RPMI7951 (cell line): Measurements from ENCODE around the gene PLXDC2. TPM values are rescaled to one million over a fixed set of nuclear protein-coding genes. Genes with fewer than 3 reads are reported as not detected.
"Not testable (repeated sequence)": the region's sequence is repeated elsewhere in the genome, so short reads cannot be mapped to it uniquely, and the experiment has no call there.

Source experiments
- DNase-seq: peaks from one replicate; pipeline ENCODE4 v3.0.0-alpha.2; 2012; ENCODE audit warnings: low read depth
- total RNA-seq: library from RNA; depleted of rRNA; stranded (reverse); fragments of >200 nt; shearing (Covaris generic); gene quantifications from 2 replicates; pipeline ENCODE4 v1.2.3, GENCODE V29; 2014

Gene PLXDC2
- total RNA-seq, 1 experiment from 2014 or later: 0.24 TPM

DNA sequence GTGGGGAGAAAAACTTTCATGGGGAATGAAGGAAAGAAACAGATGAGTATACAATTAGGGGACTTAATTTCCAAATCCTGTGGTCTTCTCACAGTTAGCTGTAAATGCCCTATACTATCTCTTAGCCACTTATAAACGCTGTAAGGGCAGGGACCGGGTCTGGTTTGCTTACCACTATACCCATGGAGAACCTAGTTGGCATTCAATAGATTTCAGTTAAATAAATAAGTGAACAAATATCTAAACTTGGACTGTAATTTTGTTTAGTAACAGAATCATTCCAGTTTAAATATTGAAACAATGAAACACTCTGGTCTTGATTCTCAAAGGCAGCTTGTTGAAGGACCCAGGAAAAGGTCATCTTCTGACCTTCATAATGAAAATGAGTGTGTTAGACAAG lies 158.3 kb downstream of the PLXDC2 start:
- no peak for DNase-seq

DNA sequence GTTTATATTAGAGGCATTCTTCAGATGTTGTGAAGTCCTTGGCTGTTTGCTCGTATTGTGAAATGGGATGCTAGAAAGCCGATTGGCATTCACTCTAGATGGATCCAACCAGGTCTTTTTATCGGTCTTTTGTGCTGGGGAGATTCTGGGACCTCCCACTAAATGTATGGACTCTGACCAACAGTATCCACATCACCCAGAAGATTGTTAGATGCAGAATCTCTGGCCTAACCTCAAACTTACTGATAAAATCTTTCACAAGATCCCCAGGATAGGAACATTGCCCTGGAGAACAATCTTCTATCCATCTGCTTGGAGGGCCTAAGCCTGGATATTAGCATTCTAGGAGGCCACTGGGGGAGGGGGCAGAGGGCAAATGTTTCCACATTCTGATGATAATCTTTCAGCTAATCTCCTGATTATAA lies 160.9 kb downstream of the PLXDC2 start:
- DNase-seq: no peak

DNA sequence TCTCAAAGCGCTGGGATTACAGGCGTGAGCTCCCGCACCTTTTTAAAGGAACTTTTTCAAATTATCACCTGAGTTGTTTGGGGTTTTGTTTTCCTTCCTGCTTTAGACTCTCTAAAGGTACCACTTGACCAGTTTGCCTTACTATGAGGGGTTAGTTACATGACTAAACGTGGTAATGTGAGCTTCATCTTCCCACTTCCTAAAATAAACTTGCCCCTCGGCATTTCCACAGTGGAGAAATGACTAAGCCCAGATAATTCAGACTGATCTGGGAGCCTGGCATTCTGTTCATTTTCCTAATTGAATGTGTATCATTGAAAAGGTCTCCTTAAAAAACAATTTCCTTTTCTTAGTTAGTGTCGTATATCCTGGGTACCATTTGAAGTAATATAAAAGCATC lies 163.4 kb downstream of the PLXDC2 start:
- DNase-seq: no peak

DNA sequence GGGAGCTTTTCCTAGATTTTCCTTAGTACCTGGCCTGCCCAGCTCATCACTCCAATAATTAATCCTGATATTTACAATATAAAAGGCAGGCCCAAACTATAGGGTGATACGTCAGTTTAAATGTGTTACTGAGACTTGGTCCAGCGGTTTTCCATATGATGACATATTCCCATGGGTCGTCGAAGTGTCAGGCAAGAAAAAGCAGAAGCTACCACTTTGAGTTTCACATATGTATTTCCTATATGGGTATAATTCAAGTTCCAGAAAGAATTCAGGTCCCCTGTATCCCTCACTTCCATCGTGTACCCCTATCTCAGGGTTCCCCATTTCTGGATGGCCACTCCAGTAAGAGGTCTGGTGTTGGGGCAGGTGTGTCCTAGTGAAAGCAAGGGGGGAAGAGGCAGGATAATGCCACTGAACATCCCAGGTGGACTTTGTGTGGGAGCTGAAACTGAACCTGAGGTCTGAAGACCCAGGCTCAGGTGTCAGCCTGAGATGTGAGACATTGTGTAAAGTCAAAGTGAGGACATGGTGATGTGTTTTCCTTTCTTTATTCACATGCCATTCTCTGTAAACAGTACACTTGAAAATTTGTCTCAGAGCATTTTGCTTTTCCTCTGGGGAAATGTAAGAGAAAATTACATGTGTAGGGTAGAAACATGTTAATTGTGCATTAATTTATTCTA lies 167.8 kb downstream of the PLXDC2 start:
- no peak for DNase-seq

DNA sequence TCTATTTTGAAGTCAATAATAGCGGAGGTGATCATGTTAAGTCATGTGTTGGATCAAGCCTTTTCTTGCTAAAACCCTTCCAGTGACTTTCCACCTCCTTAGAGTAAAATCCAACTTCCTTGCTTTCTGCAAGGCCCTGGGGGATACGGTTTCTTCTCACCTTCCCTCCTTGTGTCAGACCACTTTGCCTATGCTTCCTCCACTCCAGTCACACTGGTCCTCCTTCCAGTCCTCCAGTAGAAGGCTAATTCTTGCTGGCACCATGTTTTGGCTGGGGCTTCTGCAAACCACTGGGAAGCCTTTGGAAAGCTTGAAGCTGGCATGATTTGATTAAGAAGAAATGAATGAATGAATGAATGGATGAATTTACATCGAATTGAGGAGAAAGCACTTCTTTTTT lies 169.5 kb downstream of the PLXDC2 start:
- no peak for DNase-seq

DNA sequence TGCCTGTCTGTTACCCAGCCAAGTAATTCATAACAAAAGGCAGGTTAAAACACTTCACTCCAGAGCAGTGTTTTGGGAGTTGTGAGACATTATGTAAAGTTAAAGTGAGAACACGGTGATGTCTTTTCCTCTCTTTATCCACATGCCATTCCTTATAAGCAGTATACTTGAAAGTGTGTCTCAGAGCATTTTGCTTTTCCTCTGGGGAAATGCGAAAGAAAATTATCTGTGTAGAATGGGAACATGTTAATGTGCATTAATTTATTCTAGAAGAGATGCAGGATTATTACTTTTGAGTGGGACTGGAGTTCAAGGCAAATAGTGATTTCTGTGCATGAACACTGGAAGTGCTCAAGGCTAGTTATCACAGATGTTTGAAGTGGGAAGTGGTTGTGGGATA lies 170.4 kb downstream of the PLXDC2 start:
- no peak for DNase-seq

DNA sequence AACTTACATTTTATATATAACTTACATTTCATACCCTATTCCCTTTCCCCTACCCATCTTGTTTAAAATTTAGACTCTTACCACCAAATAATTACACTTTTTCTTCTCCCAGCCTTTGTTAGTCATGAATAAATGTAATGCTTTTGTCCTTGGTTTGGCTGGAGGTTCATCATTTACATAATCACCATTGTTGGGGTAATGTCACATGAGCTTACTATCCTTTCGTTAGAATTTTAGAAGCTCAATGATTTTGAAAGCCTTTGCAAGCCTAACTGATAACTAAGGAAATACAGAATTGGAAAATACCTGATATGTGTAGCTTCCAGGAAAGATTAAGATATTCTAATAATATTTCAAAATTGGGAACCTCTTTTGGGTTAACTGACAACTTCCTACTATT lies 171.7 kb downstream of the PLXDC2 start:
- DNase-seq: no peak

DNA sequence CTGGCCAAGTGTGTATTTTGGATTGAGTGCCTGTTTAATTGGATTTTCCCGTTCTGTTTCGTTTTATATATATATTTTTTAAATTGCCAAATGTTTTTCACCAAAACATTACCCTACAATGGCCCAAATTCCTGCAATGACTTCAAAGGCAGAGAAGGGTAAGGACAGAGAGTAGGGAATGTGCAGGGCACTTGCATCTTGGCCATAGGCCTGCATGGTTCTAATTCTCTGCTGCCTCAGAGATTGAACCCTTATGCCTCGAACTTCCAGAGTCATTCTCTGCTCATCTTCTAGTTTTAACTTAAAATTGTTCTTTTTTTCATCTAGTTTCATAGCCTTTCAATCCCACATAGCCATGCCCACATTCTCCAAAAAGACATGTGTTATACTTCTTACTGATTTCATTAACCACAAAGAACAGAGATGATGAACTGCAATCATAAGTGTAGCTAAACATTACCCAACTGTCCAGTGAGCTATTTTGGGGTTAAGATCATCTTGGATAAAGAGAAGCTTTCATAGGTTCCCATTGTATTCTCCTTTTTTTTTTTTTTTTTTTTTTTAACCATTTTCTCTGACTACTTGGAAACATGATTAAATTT lies 177.6 kb downstream of the PLXDC2 start:
- no peak for DNase-seq

DNA sequence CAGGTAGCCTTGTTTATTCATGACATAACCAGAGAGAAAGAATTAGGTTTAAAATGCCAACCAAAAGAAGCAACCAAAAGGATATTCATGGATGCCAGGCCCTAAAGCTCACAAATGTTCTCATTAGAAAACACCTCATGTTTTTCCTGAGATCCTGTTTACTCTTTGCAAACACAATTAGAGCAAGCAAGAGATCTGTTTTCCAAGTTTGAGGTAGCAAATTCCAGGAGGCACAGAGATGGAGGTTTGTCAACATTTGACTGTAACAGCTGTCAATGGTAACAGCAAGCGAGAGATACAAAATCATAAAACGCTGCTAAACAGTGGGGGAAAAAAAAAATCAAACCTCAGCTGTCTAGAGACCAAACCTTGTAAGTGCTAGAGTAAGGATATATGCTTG lies 182.2 kb downstream of the PLXDC2 start:
- DNase-seq: no peak

DNA sequence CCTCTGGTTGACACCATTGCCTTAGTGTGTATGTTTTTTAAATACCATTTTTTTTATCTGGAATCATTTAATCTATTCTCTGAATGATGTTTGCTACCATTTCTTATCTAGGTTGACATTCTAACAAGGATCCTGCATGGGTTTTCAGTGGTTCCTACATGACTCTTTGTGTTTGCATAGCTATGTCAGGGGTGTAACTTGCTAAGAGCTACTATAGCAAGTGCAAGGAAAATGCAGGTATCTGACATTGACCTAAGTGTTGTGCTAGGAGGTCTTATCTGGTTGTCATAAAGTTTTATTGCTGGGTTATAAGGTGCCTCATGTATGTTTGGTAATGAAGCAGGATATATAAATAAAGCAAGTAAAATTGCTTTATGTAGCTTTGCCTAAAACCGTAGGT lies 183.2 kb downstream of the PLXDC2 start:
- DNase-seq: no peak

DNA sequence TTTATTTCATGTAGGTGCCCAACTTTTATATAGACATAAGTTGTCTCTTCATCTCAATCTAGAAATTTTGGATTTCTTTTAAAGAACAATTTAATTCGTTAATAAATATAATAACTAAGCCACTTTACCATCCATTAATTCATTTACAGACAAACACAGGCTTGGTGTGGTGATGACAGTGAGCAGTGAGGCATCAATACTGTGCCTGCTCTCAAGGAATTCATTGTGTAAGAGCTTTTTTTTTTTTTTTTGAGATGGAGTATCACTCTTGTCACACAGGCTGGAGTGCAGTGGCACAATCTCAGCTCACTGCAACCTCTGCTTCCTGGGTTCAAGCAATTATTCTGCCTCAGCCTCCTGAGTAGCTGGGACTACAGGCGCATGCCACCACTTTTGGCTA lies 185.8 kb downstream of the PLXDC2 start:
- DNase-seq: not testable (repeated sequence)

DNA sequence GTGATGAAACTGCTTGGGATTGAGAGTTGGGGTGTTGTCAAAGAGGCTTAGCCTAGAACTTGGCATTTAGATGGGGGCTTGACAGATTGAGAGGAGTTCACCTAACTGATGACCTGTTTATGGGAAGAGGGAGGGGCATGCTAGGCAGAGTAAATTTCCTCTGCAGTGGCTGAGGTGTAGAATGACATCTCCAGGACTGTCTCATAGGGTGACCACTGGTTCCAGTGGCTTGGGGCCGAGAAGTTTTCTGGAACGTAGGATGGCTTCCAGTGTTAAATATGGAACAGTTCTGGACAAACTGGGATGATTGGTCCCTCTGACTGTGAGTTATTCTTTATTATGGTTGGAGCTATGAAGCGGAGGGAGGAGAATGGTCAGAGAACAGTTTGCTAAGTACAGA lies 186.4 kb downstream of the PLXDC2 start:
- no peak for DNase-seq

DNA sequence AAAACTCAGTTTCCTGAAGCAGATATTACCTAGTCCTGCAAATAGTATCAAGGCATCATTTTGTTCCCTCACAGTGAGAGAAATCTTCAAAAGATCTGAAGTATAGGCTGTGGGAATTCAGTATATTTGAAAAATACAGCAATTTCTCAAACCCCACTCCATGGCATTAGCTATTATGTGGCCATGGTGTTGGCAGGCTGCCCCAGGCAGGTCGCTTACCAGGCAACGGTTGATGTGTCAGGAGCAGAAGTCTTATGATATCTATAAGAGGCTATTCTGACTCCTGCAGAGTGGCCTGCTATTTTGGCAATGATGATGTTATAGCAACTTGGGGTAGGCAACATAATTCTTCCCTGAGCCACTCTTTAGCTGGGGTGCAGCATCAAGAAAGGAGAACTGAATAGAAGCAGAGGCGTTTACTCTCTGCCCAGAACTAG lies 187.9 kb downstream of the PLXDC2 start:
- DNase-seq: no peak

DNA sequence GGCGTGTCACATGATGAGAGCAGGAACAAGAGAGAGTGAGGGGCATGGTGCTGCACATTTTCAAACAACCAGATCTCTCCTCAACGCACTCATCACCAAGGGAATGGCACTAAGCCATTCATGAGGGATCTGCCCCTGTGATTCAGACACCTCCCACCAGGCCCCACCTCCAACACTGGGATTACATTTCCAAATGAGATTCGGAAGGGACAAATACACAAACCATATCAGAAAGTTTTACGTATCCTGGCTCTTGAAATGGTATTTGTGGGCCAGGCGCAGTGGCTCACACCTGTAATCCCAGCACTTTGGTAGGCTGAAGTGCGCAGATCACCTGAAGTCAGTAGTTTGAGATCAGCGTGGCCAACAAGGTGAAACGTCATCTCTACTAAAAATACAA lies 189.4 kb downstream of the PLXDC2 start:
- DNase-seq: no peak

DNA sequence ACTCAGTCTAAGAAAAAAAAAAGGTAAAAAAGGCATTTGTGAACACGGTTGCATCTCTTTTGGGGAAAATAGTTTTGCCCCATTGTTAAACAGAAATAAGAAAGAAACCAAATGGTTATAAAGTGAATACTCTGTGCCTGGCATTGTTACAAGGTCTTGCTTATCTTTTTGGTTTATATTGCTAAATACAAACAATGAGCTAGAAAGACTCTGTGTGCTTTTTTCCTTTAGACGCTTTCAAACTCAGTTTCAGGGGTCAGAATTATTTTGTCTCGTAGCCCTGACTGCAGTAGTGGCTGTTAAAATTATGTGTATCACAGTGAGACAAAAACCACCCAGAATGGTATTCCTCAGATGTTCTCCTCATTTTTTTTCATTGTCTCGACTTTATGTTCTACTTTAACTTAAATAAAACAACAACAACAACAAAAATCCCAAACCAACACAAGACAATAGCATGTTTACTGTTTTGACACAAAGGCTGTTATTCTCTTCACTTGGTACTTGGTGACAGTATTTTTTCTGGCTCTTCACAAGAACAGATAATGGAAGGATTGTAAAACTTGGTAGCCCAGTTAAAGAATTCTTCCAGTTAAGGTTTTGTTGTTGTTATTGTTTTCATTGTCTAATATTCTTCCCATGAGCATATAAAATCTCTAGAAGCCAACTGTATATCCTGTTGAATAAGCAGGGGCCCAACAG lies 190.1 kb downstream of the PLXDC2 start:
- DNase-seq: no peak

DNA sequence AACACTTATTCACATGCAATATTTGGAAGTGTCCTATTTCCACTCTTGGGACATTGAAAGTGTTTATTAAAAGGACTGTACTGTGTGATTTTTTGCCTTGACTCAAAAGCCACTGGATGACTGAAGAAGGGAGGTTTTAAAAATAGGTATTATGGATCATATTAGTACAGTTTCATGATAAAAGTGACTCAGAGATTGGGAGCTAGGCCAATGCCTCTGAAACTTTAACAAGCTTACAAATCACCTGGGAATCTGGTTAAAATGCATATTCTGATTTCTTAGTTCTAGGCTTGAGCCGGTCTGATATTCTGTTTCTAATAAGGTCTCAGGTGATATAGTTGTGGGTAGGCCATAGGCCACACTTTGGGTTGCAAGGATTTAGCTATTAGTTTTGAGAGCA lies 191.2 kb downstream of the PLXDC2 start:
- no peak for DNase-seq

DNA sequence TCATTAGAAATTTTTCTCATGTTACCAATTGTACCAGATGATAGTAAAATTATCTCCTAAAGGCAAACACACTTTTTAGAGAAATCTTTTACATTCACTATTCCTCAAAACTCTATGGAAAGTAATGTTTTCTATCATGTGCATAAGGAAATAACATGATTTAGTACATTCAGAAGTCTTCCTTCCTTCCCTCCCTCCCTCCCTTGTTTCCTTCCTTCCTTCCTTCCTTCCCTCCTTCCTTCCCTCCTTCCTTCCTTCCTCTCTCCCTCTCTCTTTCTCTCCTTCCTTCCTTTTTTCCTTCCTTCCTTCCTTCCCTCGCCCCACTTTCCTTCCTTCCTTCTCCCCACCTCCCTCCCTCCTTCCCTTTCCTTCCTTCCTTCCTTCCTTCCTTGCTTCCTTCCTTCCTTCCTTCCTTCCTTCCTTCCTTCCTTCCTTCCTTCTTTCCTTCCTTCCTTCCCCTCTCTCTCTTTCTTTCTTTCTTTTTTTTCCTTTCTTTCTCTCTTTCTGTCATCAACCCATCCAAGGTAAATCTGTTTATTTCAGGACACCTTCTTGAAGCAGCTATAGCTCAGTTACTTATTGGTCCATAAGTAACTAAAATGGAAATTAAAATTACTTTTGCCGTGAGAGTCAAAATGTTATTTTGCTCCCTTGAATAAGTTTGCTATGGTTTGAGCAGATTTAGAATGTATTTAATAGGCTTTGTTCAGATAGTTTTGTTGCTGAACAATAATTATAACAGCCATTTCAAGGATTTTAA lies 197.9 kb downstream of the PLXDC2 start:
- no peak for DNase-seq

DNA sequence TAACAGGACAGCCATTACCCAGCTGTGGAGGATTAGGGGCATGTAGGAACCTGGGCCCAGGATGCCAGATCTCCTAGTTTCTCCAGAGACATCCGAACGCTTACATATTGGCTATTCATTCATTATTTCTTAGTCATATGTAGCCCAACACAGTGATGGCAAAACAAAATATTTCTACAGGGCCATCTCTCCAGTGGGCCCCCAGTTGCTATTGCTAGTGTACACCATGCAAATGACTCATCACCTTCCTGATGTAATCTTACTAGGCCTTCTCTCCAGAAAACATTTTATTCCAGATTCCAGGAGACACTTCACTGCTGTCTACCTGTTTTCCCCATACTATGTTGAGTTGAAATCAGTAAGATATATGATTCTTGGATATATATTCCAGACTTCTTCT lies 201.7 kb downstream of the PLXDC2 start:
- DNase-seq: no peak

DNA sequence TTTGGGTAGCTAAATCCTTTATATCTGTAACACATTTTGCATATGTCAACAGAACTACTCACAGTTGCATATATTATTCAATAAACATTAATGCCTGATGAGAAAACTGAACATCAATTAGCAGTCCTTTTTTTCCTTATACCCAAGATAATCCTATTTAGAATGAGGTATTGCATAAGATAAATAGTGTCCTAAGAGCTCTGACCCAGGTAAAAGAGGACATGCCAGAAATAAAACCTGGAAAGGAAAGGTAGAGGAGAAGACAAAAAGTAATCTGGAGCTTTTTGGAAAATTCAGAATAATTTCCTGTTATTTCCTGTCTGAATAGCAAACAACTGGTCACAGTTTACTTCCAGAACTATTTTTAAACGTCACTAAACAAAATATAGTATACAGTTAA lies 204.4 kb downstream of the PLXDC2 start:
- no peak for DNase-seq

DNA sequence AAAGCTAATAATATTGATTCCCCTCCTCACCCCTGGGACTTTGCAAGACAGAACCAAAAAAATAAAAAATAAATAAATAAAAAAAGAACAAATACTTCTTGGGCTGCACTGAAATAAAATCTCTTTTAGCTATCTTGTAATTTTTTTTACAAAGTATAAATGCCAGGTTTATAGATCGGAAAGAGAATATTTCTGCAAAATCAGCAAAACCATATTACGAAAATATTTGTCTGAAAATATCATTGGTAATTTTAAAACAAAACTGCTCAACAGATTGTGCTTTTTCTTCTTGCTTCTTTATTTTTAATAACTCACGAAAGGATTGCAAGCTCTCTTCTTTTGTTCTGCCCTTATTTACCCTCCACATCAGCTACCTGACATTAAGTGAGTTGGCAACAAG lies 213.3 kb downstream of the PLXDC2 start:
- DNase-seq: no peak

DNA sequence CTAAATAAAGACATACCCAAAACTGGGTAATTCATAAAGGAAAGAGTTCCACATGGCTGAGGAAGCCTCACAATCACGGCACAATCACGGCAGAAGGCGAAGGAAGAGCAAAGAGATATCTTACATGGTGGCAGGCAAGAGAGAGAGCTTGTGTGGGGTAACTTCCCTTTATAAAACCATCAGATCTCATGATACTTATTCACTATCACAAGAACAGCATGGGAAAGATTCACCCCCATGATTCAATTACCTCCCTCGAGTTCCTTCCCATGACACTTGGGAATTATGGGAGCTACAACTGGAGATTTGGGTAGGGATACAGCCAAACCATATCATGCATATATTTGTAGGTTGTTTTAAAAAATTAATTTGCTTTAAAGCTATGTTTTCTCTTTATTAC lies 217.2 kb downstream of the PLXDC2 start:
- DNase-seq: no peak

DNA sequence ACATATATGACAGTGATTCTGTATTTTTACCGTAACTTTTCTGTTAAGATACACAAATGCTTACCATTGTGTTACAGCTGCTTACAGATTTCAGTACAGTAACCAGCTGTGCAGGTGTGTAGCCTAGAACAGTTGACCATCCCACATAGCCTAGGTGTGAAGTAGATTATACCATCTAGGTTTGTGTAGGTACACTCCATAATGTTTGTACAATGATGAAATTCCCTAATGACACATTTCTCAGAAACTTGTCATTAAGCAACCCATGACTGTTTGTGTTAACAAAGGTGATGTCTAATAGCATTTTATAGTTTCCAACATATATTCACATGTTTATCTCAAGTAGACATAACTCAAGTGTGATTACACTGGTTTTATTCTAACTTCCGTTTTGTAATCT lies 218.5 kb downstream of the PLXDC2 start:
- no peak for DNase-seq

DNA sequence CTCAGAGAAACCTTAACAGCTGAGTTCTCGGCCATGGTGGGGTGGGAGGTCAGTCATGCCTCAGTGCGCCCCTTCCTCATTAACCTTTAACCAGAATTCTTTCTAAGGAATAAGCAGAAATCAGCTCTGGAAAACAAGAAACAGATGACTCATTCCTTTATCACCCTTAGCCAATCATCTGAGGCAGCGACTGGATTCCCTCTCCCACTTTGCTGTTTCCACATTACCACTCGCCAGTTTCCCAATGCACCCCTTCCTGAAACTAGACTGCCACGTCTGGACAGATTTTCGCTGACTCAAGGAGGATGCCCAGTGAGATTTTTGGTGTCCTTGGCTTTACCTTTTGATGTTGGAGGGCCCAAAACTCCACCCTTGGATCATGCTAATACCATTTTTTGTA lies 223.8 kb downstream of the PLXDC2 start:
- no peak for DNase-seq
